ENCODE data around the gene SRR. TPM values are rescaled to one million over a fixed set of nuclear protein-coding genes. Genes with fewer than 3 reads are reported as not detected.
"Not testable (repeated sequence)": the region's sequence is repeated elsewhere in the genome, so short reads cannot be mapped to it uniquely, and the experiment has no call there.

Gene SRR, protein sequence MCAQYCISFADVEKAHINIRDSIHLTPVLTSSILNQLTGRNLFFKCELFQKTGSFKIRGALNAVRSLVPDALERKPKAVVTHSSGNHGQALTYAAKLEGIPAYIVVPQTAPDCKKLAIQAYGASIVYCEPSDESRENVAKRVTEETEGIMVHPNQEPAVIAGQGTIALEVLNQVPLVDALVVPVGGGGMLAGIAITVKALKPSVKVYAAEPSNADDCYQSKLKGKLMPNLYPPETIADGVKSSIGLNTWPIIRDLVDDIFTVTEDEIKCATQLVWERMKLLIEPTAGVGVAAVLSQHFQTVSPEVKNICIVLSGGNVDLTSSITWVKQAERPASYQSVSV
- total RNA-seq (2014; rRNA removed; shearing (Covaris generic); ENCODE audit: low replicate concordance): 5.6 and 13.3 TPM in 2 replicates

GRCh38 chr17:2303204-2304188 lies at the start of gene SRR, which contains the start of gene SMG6:
Gene SRR (plus strand): TSS chr17:2303950. CDS start chr17:2315561, 11,611 bp downstream.
Gene SMG6 (minus strand): TSS chr17:2303785. CDS start chr17:2303720, 65 bp downstream.
- H4K20me1 ChIP-seq (ENCODE audit: insufficient read depth, low read depth, low read length): 0 out of 2 replicates have a peak, but pooled peaks cover 5% of the 10 kb centered on the region
- peak within 1 kb of the TSS; percentile 86 for H2AFZ ChIP-seq (ENCODE audit: low read length)
- H3K9me3 ChIP-seq (ENCODE audit: low read length): no peaks in the 10 kb centered on the region
- H3K79me2 ChIP-seq (ENCODE audit: low read length): peaks cover 80% of the 10 kb centered on the region
- H3K4me1 ChIP-seq (ENCODE audit: low read length): peaks cover 22% of the 10 kb centered on the region
- peaks cover 8% of the 10 kb centered on the region; the same call in 1 of the 2 replicates for H3K36me3 ChIP-seq (ENCODE audit: insufficient read depth, low read length)
- no peaks in the 10 kb centered on the region for H3K9me2 ChIP-seq (replicated peaks; ENCODE audit: insufficient read depth, low read length)
- peak within 1 kb of the TSS; percentile 100 for H3K9ac ChIP-seq (ENCODE audit: low read length)
- H3K27me3 ChIP-seq (ENCODE audit: low read length): no peaks in the 10 kb centered on the region
- H3K4me2 ChIP-seq (ENCODE audit: low read depth, low read length, poor library complexity, severe bottlenecking): peak within 1 kb of the TSS; percentile 88
- peak within 1 kb of the TSS; percentile 100 for H3K4me3 ChIP-seq (ENCODE audit: low read length)
- peak within 1 kb of the TSS; percentile 41 for H3K27ac ChIP-seq (ENCODE audit: low read length)
- peak; percentile 97 for DNase-seq

DNA sequence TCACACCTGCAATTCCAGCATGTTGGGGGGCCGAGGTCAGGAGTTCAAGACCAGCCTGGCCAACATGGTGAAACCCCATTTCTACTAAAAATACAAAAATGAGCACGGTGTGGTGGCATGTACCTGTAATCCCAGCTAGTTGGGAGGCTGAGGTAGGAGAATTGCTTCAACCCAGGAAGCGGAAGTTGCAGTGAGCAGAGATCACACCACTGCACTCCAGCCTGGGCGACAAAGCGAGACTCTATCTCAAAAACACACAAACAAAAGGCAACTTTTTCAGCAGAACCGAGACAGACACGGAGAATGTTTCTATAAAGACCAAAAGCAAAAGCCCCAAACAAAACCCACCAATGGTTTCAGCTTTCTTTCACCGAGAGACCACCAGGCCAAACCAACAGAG lies 44.9 kb upstream of the SRR start:
- peaks cover 38% of the 10 kb centered on the region for H3K79me2 ChIP-seq (ENCODE audit: low read length)
- not testable (repeated sequence) for H2AFZ ChIP-seq (ENCODE audit: low read length); H3K27me3 ChIP-seq (ENCODE audit: low read length); H3K9me2 ChIP-seq (replicated peaks; ENCODE audit: insufficient read depth, low read length); H3K9me3 ChIP-seq (ENCODE audit: low read length); H3K4me1 ChIP-seq (ENCODE audit: low read length); DNase-seq; H3K9ac ChIP-seq (ENCODE audit: low read length); H3K4me2 ChIP-seq (ENCODE audit: low read depth, low read length, poor library complexity, severe bottlenecking); H4K20me1 ChIP-seq (ENCODE audit: insufficient read depth, low read depth, low read length); H3K4me3 ChIP-seq (ENCODE audit: low read length); H3K36me3 ChIP-seq (ENCODE audit: insufficient read depth, low read length); H3K27ac ChIP-seq (ENCODE audit: low read length)

GRCh38 chr17:2259769-2260536 lies 43.8 kb upstream of the SRR start:
- Histone ChIP-seq H4K20me1 (ENCODE audit: insufficient read depth, low read depth, low read length) (no peaks in the 10 kb centered on the region), H3K4me1 (ENCODE audit: low read length) (no peaks in the 10 kb centered on the region), H3K36me3 (ENCODE audit: insufficient read depth, low read length) (0 out of 2 replicates have a peak, but pooled peaks cover 5% of the 10 kb centered on the region), H3K79me2 (ENCODE audit: low read length) (peaks cover 40% of the 10 kb centered on the region), H2AFZ (ENCODE audit: low read length) (no peak overlapping the region), H3K9me3 (ENCODE audit: low read length) (no peaks in the 10 kb centered on the region), H3K4me3 (ENCODE audit: low read length) (no peak overlapping the region), H3K9me2 (replicated peaks; ENCODE audit: insufficient read depth, low read length) (no peaks in the 10 kb centered on the region), H3K9ac (ENCODE audit: low read length) (no peak overlapping the region), H3K4me2 (ENCODE audit: low read depth, low read length, poor library complexity, severe bottlenecking) (no peak overlapping the region), H3K27ac (ENCODE audit: low read length) (no peak overlapping the region), H3K27me3 (ENCODE audit: low read length) (no peaks in the 10 kb centered on the region)
- no peak for DNase-seq

GRCh38 chr17:2262135-2262587 lies 41.6 kb upstream of the SRR start:
- H2AFZ ChIP-seq (ENCODE audit: low read length): no peak overlapping the region
- 0 out of 2 replicates have a peak, but pooled peaks cover 5% of the 10 kb centered on the region for H3K36me3 ChIP-seq (ENCODE audit: insufficient read depth, low read length)
- H3K9me2 ChIP-seq (replicated peaks; ENCODE audit: insufficient read depth, low read length): no peaks in the 10 kb centered on the region
- H3K4me1 ChIP-seq (ENCODE audit: low read length): no peaks in the 10 kb centered on the region
- H3K4me2 ChIP-seq (ENCODE audit: low read depth, low read length, poor library complexity, severe bottlenecking): no peak overlapping the region
- no peak overlapping the region for H3K9ac ChIP-seq (ENCODE audit: low read length)
- no peak overlapping the region for H3K27ac ChIP-seq (ENCODE audit: low read length)
- no peak overlapping the region for H3K4me3 ChIP-seq (ENCODE audit: low read length)
- DNase-seq: no peak
- no peaks in the 10 kb centered on the region for H3K27me3 ChIP-seq (ENCODE audit: low read length)
- peaks cover 40% of the 10 kb centered on the region for H3K79me2 ChIP-seq (ENCODE audit: low read length)
- no peaks in the 10 kb centered on the region for H4K20me1 ChIP-seq (ENCODE audit: insufficient read depth, low read depth, low read length)
- H3K9me3 ChIP-seq (ENCODE audit: low read length): no peaks in the 10 kb centered on the region

DNA sequence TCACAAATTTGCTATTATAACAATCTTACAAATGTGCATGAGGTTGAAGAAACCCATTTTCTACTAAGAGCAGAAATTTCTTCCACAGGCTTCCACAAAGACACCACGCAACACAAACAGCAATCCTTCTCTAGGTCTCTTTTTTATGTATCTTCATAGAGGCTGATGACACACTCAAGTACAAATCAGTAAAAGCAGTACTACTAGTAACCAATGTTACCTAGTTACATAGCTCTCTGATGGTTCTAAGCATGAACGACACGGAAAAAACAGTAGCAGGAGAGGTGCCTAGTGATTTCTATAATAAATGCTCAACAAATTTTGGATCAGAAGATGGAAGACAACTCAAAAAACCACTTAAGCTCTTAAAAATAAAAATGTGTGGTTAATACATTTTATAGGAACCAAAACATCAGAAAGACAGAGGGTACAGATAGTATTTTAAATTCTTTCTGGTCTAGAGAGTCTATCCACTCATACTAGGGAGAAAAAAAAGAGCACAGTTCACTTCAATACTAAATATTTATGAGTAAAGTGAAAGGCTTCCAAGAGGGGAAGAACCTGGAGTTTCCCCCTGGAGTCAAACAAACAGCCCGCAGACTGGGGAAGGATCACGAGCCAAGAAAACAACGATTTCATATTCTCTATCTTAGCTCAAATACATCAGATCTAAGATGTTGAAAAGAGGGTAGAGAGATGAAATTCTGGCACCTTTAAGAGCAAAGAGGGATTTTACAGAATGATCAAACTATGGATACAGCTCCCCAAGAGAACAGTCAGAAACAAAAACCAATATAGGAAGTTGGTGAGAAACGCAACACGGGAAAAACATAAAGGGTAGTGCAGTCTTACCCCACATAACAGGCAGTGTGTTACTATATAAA lies 40.3 kb upstream of the SRR start:
- Histone ChIP-seq H3K27ac (ENCODE audit: low read length) (no peak overlapping the region), H3K4me3 (ENCODE audit: low read length) (no peak overlapping the region), H4K20me1 (ENCODE audit: insufficient read depth, low read depth, low read length) (no peaks in the 10 kb centered on the region), H3K4me1 (ENCODE audit: low read length) (no peaks in the 10 kb centered on the region), H3K4me2 (ENCODE audit: low read depth, low read length, poor library complexity, severe bottlenecking) (no peak overlapping the region), H3K9ac (ENCODE audit: low read length) (no peak overlapping the region), H3K27me3 (ENCODE audit: low read length) (no peaks in the 10 kb centered on the region), H3K36me3 (ENCODE audit: insufficient read depth, low read length) (0 out of 2 replicates have a peak, but pooled peaks cover 5% of the 10 kb centered on the region), H2AFZ (ENCODE audit: low read length) (no peak overlapping the region), H3K9me2 (replicated peaks; ENCODE audit: insufficient read depth, low read length) (no peaks in the 10 kb centered on the region), H3K9me3 (ENCODE audit: low read length) (no peaks in the 10 kb centered on the region), H3K79me2 (ENCODE audit: low read length) (peaks cover 37% of the 10 kb centered on the region)
- DNase-seq: no peak

DNA sequence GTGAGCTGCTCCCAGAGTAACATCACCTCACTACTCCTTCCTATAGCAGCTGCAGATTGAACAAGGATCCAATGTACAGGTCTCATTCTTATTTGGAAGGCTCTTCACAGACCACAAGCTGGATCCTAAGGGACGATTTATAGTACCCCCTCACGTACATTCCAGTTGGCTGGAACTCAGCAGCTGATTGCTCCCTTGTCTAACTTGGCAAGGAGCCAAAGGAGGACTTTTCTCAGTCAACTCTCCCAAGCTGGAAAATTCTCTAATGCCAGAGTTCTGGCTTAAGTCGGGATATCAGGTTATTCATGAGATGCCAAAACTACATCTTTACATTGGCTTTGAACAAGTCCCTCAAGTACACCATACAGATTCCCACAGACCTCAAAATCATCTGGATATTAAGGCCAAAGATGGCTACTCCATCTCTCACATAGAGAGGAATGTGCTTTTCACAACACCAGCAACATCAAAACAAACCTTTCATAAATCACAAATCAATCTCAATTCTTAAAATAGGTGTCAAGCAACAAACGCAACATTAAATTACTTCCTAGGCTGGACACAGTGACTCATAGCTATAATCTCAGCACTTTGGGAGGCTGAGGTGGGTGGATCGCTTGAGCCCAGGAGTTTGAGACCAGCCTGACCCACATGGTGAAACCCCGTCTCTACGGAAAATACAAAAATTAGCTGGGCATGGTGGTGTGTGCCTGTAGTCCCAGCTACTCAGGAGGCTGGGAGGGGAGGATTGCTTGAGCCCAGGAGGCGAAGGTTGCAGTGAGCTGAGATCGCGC lies 39.5 kb upstream of the SRR start:
- Histone ChIP-seq H3K9me3 (ENCODE audit: low read length) (no peaks in the 10 kb centered on the region), H3K27me3 (ENCODE audit: low read length) (no peaks in the 10 kb centered on the region), H2AFZ (ENCODE audit: low read length) (no peak overlapping the region), H3K9ac (ENCODE audit: low read length) (no peak overlapping the region), H3K79me2 (ENCODE audit: low read length) (peaks cover 37% of the 10 kb centered on the region), H3K27ac (ENCODE audit: low read length) (no peak overlapping the region), H3K9me2 (replicated peaks; ENCODE audit: insufficient read depth, low read length) (no peaks in the 10 kb centered on the region), H3K4me3 (ENCODE audit: low read length) (no peak overlapping the region), H3K4me1 (ENCODE audit: low read length) (no peaks in the 10 kb centered on the region), H3K4me2 (ENCODE audit: low read depth, low read length, poor library complexity, severe bottlenecking) (no peak overlapping the region), H3K36me3 (ENCODE audit: insufficient read depth, low read length) (0 out of 2 replicates have a peak, but pooled peaks cover 5% of the 10 kb centered on the region), H4K20me1 (ENCODE audit: insufficient read depth, low read depth, low read length) (no peaks in the 10 kb centered on the region)
- no peak for DNase-seq
